Dedifferentiated amniotic fluid mesenchymal stem cell (primary cell): ENCODE data around the gene HOXC9.

ENCODE experiments used
- DNase-seq: peaks from one replicate; pipeline ENCODE4 v3.0.0-alpha.2; 2016; ENCODE audit errors: extremely low spot score

Gene HOXC9

DNA sequence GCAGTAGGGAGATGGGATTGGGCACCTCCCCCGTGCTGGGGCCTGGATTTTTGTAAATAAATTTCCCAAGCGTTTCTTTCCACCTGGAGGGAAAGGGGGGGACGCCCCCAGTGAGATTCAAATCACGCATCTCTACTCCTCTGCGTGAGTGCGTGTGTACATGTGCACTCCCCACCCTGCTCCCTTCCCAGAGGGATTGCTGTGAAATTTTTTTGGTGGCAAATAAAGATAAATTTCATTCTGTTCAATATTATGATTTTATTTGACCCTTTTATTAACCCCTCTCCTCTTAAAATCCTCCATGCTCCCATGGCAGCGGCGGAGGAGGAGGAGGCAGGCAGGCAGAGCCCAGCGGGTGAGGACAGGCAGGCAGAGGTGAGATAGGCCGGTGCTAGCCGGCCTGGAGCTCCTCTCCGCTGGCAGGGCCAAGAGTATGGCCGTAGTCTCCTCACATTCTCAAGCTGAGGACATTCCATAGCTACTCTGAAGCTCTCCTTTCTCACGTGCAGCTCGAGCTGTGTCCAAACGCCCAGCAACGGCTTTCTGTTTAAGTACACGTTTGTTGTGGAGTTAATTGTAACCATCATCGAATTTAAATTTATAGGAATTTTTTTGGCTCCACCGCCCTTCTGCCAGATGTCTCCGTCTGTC is 23.7 kb upstream of the HOXC9 start:
- DNase-seq, result no peak

DNA sequence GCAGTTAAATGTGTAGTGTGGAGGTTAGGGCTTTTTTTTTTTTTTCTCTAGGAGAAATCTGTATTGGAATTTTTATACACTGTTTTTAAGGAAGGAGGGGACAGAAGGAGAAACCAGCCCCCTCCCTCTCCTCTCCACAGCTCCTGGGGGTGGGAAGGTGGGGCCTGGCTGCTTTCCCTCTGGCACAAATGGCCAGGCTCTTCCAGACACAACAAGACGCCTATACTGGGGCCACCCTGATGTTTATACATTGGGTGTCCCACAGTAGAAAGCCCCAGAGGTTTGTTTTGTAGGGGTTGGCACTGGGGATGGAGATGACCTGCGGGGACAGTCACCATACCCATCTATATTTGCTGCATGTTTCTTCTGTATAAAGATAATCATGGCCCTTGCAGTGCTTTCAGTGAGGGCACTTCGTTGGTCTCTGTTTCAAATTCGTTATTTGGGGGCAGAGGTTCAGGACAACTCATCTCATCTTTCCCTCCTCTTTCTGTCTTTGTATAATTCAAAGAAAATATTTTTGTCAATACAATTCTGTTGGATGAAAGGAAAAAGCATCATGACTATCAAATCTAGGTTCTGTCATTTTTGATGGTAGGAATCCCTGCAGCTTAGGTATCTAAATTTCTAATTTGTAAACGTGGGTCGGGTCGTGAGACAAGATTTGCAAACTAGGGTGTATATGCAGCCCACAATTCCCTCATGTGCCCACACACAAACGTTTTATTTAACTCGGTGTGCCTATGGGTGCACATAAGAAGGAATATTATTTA is 23.0 kb upstream of the HOXC9 start:
- no peak for DNase-seq

DNA sequence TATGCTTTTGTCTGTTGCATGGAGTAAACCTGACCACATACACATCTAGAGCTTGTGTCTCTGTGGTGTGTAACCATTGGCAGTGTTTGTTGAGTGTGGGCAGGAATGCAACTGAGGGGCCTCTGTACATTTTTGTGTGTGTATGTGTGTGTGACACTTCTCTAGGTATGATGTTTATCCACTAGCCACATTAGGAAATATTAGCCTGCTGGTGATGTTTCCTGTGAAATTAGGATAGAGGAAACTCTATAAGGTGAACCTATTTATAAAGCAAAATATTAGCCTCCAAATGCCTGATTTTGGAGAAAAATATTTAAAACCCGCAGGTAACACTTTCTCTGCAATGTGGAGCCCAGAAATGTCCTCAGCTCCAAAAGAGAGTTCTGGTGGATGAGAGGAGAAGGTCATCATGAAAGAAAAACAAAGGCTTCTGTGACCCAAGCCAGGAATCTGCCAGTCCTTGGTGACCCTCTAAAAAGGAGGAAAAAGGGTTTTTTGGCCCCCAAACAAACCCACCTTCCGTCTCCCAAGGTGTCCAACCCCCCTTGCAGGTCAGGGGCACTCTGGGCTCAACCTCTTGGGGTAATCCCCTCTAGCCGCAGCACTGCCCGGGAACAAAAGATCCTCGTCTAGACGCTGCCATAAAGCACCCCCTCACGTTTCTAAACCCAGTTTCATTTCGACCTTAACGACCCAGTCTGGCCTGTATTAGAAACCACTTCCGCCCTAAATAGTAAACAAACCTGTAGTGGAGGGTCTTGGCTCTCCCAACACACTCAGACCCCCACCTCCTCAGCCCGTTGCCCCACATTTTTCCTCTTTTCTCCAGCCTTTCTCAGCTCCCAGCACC is 22.1 kb upstream of the HOXC9 start:
- DNase-seq, result no peak

DNA sequence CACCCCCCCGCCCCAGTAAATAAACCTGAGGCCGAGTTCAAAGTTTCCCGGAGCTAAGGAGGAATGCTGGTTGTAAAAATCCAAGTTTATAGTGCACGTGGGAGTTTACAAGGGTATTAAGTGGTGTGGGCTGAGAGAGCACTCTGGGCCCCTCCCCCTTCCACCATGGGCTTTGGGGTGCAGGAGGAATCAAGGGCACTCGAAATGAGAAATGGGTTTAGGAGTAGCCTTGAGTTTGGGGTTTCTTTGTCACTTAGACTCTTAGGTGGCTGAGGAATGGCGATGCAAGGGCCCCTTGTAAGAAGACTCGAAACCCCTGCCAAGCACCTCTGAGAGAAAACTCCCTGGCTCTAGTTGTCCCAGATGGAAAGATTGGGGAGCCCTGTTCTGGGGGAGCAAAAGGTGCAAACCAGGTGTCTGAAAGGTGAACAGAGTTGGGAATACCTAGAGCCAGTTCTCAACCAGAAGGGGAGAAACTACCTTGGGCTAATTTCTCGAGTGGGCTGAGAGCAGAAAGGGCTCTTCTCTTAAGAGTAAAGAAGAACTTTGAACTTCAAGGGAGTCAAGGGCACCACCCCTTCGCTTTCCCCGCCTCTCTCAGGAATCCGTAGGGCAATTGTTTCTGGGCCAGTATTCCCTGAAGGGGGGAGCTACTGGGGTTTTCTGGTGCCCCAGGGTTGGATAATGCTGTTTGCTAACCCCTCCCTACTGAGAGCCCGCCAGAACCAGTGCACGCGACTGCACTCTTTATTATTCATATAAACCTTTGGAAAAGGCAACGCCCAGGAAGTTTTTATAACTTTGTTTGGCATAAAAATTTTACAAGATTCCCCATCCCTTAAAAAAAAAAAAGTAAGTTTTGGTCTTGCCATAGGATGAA is 21.2 kb upstream of the HOXC9 start:
- no peak for DNase-seq

DNA sequence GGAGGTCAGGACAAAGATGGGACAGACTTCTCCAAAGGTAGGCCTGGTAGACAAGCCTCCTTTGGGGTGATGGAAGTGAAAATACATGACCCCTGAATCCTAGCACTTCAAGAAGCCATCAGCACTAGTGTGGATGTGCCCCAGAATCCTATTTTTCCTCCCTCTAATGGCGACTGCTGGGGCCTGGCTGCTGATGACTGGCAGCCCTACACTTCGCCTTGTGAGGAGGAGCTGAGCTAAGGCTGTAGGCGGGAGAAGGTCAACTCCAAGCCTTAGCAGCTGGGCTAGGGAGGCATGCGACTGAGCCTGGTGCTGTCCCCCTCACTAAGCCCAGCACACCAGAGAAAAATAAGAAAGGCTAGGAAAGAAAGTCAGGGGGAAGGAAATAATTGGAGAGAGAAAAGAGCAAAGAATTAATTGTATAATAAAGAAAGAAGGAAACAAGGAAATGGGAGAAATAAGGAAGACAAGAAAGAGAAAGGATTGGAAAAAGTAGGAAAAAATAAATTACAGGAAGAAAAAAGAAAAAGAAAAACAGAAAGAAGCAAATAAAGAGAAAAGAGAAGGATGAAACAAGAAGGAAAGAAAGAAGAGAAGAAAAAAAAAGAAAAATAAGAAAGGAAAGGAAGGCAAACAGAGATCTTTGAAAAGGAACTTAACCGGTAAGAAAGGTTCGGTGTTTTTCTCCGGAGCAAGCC is 19.7 kb upstream of the HOXC9 start:
- DNase-seq, result no peak

DNA sequence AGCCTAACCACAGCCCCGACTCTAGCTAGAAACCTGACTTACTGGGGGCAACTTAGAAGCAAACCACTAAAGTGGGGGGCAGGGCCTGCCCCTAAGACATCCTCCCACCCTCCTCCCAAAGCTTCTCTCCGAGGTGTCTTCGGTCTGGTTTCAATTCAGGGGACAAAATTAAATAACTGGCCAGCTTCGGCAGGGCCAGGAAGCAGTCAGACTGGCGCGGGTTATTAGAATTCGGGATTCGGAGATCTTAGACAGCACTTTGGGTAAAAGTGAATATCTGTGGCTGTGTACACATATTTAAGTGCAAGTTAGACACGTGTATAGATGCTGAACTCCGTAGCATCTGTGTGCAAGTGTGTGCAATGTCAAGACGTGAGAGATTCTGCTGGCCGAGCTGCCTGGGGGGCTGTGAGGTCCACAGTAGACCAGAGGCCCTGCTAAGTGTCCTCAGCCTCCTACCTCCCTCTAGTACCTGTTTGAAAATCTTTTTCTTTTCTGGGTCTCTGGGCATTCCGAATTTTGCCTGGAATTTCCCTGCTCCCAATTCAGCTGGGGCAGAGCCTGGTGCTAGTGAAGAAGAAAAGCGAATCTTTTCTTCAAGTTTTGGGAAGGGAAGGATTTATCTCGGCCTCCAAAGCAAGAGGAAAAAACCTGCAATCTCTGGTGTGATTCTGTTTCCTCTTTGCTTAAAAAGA is 19.0 kb upstream of the HOXC9 start:
- DNase-seq, result no peak

DNA sequence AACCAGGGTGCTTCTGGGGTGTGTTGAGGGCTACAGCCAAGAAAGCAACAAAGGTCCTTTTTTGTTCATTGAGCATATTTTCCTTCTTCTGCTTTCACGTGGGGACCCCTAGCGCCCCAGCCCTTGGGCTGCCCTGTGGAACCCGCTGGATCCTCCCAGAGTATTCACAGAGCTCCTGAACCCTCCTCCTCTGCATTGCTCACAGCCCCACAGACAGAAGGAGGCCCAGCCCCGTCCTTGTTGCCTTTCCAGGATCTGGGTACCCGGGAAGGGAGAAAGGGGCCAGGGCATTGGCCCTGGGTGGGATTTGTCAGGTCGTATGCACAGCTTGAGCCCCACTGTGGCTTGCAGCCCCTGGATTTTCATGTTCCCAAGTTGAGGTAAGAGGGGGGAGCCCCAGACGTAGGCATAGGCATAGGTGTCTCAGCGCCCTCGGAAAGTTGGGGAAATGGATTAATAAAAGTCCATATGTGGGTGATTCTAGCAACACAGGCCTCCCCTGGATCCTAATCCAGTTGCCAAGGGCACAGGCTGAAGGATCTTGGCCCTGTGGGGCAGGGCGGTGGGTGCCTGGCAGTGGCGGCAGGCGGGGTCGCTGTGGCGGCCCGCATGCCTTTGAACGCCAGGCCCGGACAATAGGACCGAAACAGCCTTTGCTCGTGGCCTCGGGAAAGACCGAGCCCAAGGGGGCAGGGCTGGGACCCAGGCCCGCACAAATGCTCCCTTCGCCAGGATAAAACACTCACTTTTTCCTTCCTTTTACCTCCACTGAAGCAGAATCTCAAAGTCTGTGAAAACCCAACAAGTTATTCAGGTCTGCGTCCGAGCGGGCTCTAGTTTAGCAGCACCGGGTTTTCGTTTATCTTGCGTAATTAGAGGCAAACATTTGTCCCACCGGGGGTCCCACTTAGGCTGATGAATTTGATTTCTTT is 18.1 kb upstream of the HOXC9 start:
- no peak for DNase-seq

DNA sequence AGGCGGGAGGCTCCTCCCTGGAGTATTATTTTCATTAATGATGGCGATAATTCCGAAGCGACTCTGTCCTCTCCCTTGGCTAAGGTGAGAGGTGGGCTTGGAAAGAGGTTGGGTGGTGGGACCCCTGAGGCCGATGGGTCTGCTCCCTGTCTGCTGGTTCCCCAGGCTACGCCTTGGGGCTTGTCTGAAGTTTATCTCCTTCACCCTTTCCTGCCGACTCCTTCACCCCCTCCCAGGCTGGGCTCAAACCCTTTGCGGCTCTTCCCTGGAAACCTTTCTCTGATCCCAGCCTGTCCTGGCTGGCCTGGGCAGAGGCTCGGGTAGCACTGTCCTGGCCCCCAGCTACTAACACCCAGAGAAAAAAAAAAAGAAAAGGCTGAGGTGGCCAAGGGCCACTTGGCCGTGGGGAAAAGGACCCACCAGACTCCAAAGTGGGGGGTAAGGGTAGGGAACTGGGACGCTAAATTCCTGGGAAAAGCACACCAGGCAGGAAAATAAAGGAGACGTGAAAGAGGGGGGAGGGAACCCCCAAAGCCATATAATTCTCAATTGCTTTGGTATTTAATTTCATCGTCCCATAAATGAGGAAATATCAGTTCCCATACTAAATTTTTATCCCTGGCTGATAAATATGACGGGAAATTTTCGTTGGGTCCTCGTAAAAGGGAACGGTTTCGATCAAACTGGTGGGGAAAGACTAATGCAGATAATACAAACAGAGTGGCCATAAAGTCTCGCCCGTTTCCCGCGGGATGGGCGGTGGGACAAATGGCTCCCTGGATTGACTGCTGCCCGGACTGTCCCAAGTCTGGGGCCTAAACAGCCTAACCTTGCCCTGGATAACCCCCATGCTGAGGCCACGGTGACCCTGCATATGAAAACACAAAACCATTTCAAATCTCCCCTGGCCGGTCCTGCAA is 17.1 kb upstream of the HOXC9 start:
- no peak for DNase-seq

DNA sequence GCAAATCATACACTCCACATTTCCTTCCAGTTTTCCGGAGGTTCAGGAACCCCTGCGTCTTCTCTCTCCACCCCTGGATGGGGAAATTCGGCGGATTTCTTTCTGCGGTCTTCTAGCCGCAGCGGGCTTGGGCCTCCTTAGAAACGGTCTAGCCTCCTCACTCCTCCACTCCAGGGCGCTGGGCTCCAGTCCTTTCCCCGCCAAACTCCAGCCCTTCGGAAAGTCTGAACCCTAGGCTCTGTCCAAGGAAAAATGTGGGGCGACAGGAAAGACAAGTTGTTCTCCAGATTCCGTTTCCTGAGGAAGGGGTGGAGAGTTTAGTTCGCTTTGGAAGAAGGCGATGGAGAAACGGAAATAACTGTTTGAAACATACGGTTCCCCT is 16.4 kb upstream of the HOXC9 start:
- no peak for DNase-seq

DNA sequence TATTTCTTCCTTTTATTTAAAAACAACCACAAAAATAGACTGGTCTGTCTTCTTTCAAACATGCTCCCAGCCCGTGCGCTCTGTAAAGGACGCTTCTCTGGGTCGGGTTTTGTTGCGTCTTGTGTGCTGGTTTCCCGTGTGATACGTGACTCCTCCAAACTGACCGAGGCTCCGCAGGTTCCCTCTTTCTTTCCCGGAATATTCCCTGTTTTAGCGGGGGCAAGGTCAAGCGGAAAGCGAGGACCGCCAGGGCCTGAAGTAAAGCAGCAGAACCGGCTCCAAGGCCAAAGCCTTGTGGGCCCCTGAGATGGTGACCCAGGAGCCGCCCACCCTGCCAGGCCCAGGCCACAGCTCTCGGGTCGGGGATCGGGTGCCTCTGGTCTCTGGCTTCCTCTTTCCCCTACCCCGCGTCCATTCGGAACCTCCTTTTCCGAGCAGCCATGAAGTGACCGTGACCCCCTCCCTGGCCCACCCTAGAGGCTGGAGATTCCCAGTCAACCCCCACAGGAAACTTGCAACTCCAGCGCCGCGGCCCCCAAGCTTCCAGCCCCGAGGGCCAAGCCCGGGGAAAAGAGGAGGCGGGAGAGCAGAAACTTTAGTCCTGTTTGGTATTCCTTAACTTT is 15.9 kb upstream of the HOXC9 start:
- no peak for DNase-seq

DNA sequence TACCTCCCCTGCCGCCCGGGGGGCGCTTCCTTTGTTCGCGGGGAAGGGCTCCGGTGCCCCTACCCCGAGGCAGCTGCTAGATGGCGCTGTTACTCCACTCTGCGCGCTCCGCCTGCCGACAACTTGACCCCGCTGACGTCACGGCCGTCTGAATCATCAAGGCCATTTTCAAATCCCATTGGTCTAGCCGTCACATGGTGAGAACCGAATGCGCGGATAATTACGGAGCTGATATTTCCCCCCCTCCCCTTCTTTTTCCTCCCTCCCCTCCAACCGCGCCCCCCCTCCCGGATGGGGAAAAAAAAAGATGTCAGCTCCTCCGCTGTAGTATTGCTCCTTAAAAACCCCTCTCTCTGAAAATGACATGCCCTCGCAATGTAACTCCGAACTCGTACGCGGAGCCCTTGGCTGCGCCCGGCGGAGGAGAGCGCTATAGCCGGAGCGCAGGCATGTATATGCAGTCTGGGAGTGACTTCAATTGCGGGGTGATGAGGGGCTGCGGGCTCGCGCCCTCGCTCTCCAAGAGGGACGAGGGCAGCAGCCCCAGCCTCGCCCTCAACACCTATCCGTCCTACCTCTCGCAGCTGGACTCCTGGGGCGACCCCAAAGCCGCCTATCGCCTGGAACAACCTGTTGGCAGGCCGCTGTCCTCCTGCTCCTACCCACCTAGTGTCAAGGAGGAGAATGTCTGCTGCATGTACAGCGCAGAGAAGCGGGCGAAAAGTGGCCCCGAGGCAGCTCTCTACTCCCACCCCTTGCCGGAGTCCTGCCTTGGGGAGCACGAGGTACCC is 14.9 kb upstream of the HOXC9 start, which contains the start of gene HOXC10:
TSS of gene HOXC10 (plus strand) at position 246 of the 791 bp plus-strand sequence. CDS start at position 360, 114 bp downstream.
- no peak for DNase-seq

DNA sequence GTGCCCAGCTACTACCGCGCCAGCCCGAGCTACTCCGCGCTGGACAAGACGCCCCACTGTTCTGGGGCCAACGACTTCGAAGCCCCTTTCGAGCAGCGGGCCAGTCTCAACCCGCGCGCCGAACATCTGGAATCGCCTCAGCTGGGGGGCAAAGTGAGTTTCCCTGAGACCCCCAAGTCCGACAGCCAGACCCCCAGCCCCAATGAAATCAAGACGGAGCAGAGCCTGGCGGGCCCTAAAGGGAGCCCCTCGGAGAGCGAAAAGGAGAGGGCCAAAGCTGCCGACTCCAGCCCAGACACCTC is 14.3 kb upstream of the HOXC9 start:
- no peak for DNase-seq

DNA sequence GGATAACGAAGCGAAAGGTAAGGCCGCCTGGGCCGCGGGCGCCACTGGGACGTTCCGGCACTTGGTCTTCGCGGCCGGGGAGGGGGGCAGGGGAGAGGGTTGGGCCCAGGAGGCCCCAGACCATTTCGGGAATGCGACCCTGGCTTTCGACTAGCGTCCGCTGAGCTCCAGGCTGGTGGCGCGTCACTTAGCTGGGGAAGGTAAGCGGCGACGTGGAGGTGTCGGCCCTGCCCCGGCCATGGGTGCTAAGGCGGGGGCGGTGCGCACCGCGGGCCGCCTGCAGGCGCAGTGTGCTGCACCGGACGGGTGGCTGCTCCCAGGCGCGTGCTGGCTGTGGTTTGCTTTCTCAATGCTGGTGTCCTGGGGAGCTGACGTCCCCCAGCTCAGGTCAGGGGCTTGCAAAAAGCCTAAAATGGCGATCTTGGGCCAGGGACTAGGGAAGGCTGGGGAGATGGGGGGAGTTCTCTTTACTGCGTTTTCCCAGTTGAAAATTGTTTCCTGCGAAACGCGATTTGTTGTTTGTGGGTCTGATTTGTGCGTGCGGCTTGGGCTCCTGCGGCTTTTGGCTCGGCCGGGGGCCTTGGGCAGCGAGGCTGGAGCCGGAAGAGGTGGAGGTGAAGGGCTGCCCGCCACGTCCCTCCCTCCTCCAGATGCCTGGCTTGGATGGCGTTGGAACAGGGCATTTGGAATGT is 13.8 kb upstream of the HOXC9 start:
- DNase-seq, result no peak

DNA sequence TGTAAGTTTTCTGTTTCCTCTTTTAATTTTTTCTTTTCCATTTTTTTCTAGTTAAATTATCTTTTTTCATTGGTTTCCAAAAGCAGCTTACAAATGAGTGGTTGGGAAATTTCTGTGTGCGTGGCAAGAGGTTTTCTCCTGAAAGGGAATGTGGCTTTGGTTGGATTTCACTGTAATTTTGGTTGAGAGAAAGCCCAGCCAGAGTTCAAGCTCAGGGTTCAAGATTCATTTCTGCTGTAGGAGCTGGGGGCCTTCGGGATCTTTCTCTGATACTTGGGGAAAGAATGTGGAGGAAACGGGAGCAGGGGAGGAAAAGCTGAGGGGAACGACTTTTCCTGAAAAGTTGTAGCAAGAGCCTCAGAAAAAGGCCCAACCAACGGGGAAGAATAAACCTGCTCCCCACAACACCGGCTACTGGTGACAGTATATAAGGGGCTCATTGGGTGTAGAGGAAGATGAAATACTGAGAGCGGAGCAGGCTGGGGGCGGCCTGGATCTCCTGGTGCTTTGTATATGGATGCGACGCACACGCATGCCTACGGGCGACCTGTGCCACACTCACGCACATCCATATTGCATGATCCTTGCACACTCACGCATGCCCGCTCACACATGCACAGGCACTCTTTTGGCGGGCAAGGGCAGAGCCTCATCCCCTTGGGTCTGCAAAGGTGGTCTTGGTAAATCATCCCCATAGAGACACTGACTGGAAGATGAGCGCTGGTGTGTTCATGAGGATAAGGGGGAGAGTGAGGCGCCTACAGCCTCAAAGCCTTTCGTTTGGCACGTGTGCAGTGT is 13.1 kb upstream of the HOXC9 start:
- no peak for DNase-seq

DNA sequence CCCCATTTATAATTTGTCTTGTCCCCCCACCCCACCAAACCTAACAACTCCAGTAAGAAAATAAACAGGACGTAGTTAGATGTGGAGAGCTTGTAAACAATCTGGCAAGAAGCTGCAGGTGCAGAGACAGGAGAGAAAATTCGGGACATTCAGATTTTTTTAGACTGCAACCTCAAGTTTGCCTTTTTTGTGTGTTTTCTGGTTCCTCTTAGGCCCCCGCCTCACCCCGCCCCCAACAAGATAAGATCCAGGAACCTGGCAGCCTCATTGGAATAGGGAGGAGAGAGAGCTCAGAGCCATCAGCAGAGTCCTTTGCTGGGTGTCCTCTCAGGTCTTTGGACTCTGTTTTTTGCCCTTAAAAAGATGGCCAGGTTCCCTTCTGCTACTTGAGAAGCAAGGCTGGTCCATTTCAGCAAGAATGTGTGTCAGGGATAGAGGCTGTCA is 12.2 kb upstream of the HOXC9 start:
- DNase-seq, result no peak
